Stimulated activated CD8-positive, alpha-beta memory T cell treated with anti-CD3 and anti-CD28 coated beads, Interleukin-7, amount 100 ng/mL, for 48 hours (primary cell): ENCODE measurements around the gene SDK1.

Experiments used
- DNase-seq, 2 donors: peaks; one replicate each; pipeline ENCODE4 v3.0.0-alpha.2; 2020; ENCODE audit warnings: low read depth in 1 of 2; ENCODE audit errors: extremely low read depth in 1 of 2

Gene SDK1

GRCh38 chr7:3860932-3861331 lies 559.9 kb downstream of the SDK1 start:
- DNase-seq: no peak

GRCh38 chr7:3861386-3861785 lies 560.3 kb downstream of the SDK1 start:
- DNase-seq: no peak

- DNase-seq: no peak
Observed at GRCh38 chr7:3861941-3862340, 560.9 kb downstream of the SDK1 start.

GRCh38 chr7:3862774-3863173 lies 561.7 kb downstream of the SDK1 start:
- DNase-seq: no peak

GRCh38 chr7:3866277-3866676 lies 565.2 kb downstream of the SDK1 start:
- no peak for DNase-seq

- DNase-seq: no peak
Observed at GRCh38 chr7:3867863-3868262, 566.8 kb downstream of the SDK1 start.

- DNase-seq: no peak
Observed at GRCh38 chr7:3879355-3880075, 578.5 kb downstream of the SDK1 start.

GRCh38 chr7:3880228-3880987 lies 579.4 kb downstream of the SDK1 start:
- DNase-seq: no peak

- DNase-seq: no peak
Observed at GRCh38 chr7:3882782-3883181, 581.7 kb downstream of the SDK1 start.

- no peak for DNase-seq
Observed at GRCh38 chr7:3884543-3884942, 583.5 kb downstream of the SDK1 start.

GRCh38 chr7:3887096-3887690 lies 586.1 kb downstream of the SDK1 start:
- no peak for DNase-seq

- no peak for DNase-seq
Observed at GRCh38 chr7:3888096-3888495, 587.0 kb downstream of the SDK1 start.

GRCh38 chr7:3892157-3892556 lies 591.1 kb downstream of the SDK1 start:
- no peak for DNase-seq

- DNase-seq: no peak
Observed at GRCh38 chr7:3892686-3893085, 591.6 kb downstream of the SDK1 start.

- DNase-seq: no peak
Observed at GRCh38 chr7:3893151-3893788, 592.2 kb downstream of the SDK1 start.

GRCh38 chr7:3893789-3894153 lies 592.7 kb downstream of the SDK1 start:
- DNase-seq: no peak

GRCh38 chr7:3895341-3896116 lies 594.5 kb downstream of the SDK1 start:
- no peak for DNase-seq

GRCh38 chr7:3896169-3896765 lies 595.2 kb downstream of the SDK1 start:
- DNase-seq: no peak

- DNase-seq: no peak
Observed at GRCh38 chr7:3897430-3898372, 596.6 kb downstream of the SDK1 start.
